Measurements from ENCODE around the gene C5orf47.

C5orf47 gene

GRCh38 chr5:173997331-173997730 lies 8.4 kb downstream of the C5orf47 start:
- no peak for DNase-seq (ENCODE audit: low spot score)
- TF ChIP-seq, protein P1, sequence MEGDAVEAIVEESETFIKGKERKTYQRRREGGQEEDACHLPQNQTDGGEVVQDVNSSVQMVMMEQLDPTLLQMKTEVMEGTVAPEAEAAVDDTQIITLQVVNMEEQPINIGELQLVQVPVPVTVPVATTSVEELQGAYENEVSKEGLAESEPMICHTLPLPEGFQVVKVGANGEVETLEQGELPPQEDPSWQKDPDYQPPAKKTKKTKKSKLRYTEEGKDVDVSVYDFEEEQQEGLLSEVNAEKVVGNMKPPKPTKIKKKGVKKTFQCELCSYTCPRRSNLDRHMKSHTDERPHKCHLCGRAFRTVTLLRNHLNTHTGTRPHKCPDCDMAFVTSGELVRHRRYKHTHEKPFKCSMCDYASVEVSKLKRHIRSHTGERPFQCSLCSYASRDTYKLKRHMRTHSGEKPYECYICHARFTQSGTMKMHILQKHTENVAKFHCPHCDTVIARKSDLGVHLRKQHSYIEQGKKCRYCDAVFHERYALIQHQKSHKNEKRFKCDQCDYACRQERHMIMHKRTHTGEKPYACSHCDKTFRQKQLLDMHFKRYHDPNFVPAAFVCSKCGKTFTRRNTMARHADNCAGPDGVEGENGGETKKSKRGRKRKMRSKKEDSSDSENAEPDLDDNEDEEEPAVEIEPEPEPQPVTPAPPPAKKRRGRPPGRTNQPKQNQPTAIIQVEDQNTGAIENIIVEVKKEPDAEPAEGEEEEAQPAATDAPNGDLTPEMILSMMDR (conservative IDR thresholded peaks at IDR 0.05; ENCODE audit: low read depth), result no peak
- POLR2A ChIA-PET (ENCODE audit: low non-redundant PET), result no interaction called here
- no peak overlapping the region for H3K27ac ChIP-seq
- CTCF ChIA-PET, result interaction anchor here (0.6 kb wide), 1 partner anchor 256 kb away, joined by 3 read pairs; no protein-coding TSS in a partner anchor

GRCh38 chr5:173998531-173998930 lies 9.6 kb downstream of the C5orf47 start:
- DNase-seq (ENCODE audit: low spot score), result no peak
- ChIA-PET POLR2A (ENCODE audit: low non-redundant PET) (no interaction called here), CTCF (no interaction called here)
- TF ChIP-seq, protein P1 (conservative IDR thresholded peaks at IDR 0.05; ENCODE audit: low read depth), result no peak
- H3K27ac ChIP-seq, result no peak overlapping the region

- CTCF ChIA-PET, result interaction anchor here (0.6 kb wide), 3 partner anchors 23 to 1392 kb away, joined by 3 read pairs; no protein-coding TSS in a partner anchor
- POLR2A ChIA-PET (ENCODE audit: low non-redundant PET), result no interaction called here
- no peak overlapping the region for H3K27ac ChIP-seq
- DNase-seq (ENCODE audit: low spot score), result no peak
- TF ChIP-seq, protein P1 (conservative IDR thresholded peaks at IDR 0.05; ENCODE audit: low read depth), result no peak
These were observed 11.1 kb downstream of the C5orf47 start for GRCh38 chr5:174000076-174000475.

DNA sequence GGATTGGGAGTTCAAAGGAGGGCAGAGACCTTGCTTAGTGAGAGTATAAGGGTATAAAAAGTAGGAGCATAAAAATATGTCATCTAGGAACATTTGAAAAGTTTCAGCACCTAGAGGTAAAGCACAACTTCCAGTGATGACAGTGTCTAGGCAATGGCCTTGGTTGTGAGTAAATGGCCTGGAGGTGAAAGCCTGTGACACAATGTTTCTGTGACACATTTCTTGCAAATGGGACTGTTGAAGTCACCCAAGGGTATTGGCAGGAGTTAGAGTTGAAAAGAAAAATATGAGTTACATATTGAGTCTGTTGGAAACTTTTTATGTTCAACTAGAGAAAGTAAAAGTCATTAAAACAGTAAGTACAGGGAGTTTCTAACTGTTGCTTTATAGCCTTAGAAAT lies 14.8 kb downstream of the C5orf47 start:
- ChIA-PET POLR2A (ENCODE audit: low non-redundant PET) (no interaction called here), CTCF (no interaction called here)
- TF ChIP-seq, protein P1 (conservative IDR thresholded peaks at IDR 0.05; ENCODE audit: low read depth), result no peak
- DNase-seq (ENCODE audit: low spot score), result no peak
- H3K27ac ChIP-seq, result no peak overlapping the region

DNA sequence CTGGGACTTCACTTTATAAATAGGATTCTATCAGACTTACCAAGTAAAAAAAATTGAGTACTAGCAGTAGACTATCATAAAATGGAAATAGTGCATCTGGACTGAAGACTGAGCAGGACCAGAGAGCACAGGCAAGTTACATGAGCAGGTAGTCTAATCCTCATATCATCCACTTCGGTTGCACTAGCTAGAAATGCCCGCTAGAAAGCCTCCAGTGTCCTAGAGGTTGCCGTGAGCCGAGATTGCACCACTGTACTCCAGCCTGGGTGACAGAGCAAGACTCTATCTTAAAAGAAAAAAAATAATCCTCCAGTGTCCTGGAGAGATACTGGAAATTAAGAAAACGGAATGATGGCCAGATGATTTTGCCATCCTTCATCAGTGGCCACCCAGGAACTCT lies 20.0 kb downstream of the C5orf47 start:
- ChIA-PET POLR2A (ENCODE audit: low non-redundant PET) (no interaction called here), CTCF (interaction anchor here (0.7 kb wide), 1 partner anchor 902 kb away, joined by 3 read pairs; no protein-coding TSS in a partner anchor)
- H3K27ac ChIP-seq, result no peak overlapping the region

DNA sequence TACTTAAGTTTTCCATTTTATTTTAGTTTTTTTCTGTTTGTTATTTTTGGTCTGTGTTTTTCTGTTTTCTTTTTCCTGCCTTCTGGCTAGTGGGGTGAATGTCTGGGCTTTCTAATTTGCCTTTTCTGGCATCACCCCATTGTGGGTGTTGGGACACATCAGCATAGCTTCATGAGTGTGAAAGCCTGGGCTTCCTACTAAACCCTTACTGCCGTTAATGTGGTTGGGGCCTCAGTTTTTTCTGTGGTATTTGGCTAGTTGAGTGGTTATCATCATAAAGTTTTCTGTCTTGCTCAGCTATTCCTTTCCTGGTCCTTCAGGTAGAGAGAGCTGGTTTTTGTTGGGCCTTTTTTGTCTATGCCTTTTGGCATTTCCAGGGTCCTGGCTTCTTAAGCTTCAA lies 21.4 kb downstream of the C5orf47 start:
- CTCF ChIA-PET, result interaction anchor here (0.6 to 1.0 kb wide), 3 partner anchors 13 to 37 kb away, joined by 3 to 4 read pairs (median 3); no protein-coding TSS in a partner anchor
- TF ChIP-seq, protein P1 (conservative IDR thresholded peaks at IDR 0.05; ENCODE audit: low read depth), result no peak
- POLR2A ChIA-PET (ENCODE audit: low non-redundant PET), result no interaction called here
- H3K27ac ChIP-seq, result no peak overlapping the region
- DNase-seq (ENCODE audit: low spot score), result no peak

More for the DNA sequence above, 20.0 kb downstream of the C5orf47 start:
- DNase-seq (ENCODE audit: low spot score), result no peak
- TF ChIP-seq, protein P1 (conservative IDR thresholded peaks at IDR 0.05; ENCODE audit: low read depth), result no peak
